ENCODE measurements around the gene PAK6.

DNA sequence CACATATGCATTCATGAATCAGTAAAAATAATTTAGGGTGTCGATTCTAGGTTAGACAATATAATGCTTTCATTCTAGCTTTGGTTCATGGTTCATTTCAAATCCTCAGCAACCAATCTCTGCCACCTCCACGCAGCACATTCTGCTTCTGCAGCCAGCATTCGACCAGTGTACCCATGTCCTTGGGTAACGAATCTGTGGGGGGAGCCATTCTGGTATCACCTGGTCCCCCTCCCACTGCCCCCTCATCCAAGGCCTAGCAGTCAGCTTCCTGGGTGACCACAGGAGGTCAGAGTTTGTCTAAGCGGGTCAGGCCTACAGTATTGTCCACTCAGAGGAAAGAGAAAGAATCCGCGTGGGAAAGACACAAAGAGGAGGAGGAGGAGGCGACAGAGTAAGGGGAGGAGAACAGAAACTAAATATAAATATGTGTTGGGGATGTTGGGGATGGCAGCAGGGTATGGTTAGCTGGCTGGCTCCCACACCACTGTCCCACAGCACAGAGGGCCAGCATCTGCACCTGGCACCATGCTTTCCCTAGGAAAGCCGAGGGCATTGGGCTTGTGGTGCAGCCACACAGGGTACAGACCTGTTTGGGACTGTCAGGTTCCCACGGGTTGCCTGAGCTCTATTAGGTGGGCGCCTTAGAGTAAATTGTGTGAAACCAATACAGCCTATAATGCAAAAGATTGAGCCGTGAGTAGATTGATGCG is 12.1 kb downstream of the PAK6 start:
- TF ChIP-seq POLR2A (IDR thresholded peaks at IDR 0.05; ENCODE audit: low read length) (no peak), GATA1 (IDR thresholded peaks at IDR 0.05; ENCODE audit: low read depth, low read length) (no peak)

Data from erythroblast (primary cell).